Measurements from ENCODE around the gene TBC1D22A.

TBC1D22A gene

GRCh38 chr22:47015589-47016178, 253.2 kb downstream of the TBC1D22A start:
- no peak for DNase-seq (ENCODE audit: low read depth in 2 of 2)
- H3K4me3 ChIP-seq (replicated peaks in 1 of 2; ENCODE audit: low read depth in 2 of 2, low read length in 2 of 2), result no peak overlapping the region
- TF ChIP-seq CTCF (IDR thresholded peaks at IDR 0.05; ENCODE audit: low read depth, low read length), result no peak

GRCh38 chr22:47016631-47017030, 254.2 kb downstream of the TBC1D22A start:
- TF ChIP-seq CTCF (IDR thresholded peaks at IDR 0.05; ENCODE audit: low read depth, low read length), result no peak

GRCh38 chr22:47017245-47017644, 254.8 kb downstream of the TBC1D22A start:
- TF ChIP-seq CTCF (IDR thresholded peaks at IDR 0.05; ENCODE audit: low read depth, low read length), result no peak
- H3K4me3 ChIP-seq (replicated peaks in 1 of 2; ENCODE audit: low read depth in 2 of 2, low read length in 2 of 2), result no peak overlapping the region
- no peak for DNase-seq (ENCODE audit: low read depth in 2 of 2)

More at GRCh38 chr22:47016631-47017030, 254.2 kb downstream of the TBC1D22A start:
- no peak for DNase-seq (ENCODE audit: low read depth in 2 of 2)
- H3K4me3 ChIP-seq (replicated peaks in 1 of 2; ENCODE audit: low read depth in 2 of 2, low read length in 2 of 2), result no peak overlapping the region

GRCh38 chr22:47018010-47018910, 255.8 kb downstream of the TBC1D22A start:
- DNase-seq (ENCODE audit: low read depth in 2 of 2), result no peak
- H3K4me3 ChIP-seq (replicated peaks in 1 of 2; ENCODE audit: low read depth in 2 of 2, low read length in 2 of 2), result no peak overlapping the region
- no peak for TF ChIP-seq CTCF (IDR thresholded peaks at IDR 0.05; ENCODE audit: low read depth, low read length)

- no peak for TF ChIP-seq CTCF (IDR thresholded peaks at IDR 0.05; ENCODE audit: low read depth, low read length)
- DNase-seq (ENCODE audit: low read depth in 2 of 2), result peak in 1 of 2 donors; percentile 9
- no peak overlapping the region for H3K4me3 ChIP-seq (replicated peaks in 1 of 2; ENCODE audit: low read depth in 2 of 2, low read length in 2 of 2)
Measured at GRCh38 chr22:47019012-47019790, 256.8 kb downstream of the TBC1D22A start.

- TF ChIP-seq CTCF (IDR thresholded peaks at IDR 0.05; ENCODE audit: low read depth, low read length), result no peak
- peak in 1 of 2 donors; percentile 13 for DNase-seq (ENCODE audit: low read depth in 2 of 2)
- no peak overlapping the region for H3K4me3 ChIP-seq (replicated peaks in 1 of 2; ENCODE audit: low read depth in 2 of 2, low read length in 2 of 2)
Measured at GRCh38 chr22:47020166-47020565, 257.7 kb downstream of the TBC1D22A start.
